ENCODE measurements around the gene RANBP10. TPM values are rescaled to one million over a fixed set of nuclear protein-coding genes. Genes with fewer than 3 reads are reported as not detected.

RANBP10 gene
- total and polyA plus RNA-seq, 2 of the 13 experiments (the other 11 are each of a cell fraction or from before 2014, with no cell fraction given) = 9.2 to 22.7 TPM

DNA sequence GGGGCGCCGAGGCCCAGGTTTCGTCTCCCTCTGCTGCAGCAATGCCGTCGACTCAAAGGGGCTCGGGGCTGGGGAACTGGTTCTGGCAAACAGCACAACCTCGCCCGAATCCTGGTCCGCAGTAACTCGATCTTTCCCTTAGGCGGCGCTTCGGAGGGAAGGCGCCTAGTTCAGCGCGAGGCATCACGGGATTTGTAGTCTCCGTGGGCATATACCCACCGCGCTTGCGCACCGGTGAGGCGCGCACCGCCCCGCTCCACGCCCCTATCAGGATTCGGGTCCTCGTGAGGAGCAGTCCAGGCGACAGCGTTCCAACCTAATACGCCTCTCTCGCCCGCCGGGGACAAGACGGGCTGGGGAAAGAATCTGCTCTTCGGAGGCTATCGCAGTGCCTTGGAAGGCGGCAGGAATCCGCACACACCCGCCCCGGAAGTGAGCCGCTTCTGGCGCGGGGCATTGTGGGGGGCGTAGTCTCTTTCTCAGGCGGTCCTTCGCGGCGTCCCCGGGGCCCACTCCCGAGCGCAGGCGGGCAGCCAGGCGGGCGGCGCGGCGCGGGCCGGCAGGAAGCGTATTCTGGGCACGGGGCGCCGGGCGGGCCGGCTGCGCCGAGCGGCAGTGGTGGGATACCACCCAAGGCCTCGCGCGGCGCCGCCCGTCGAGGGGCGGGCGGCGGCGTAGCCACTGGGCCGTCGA, 35.6 kb upstream of the RANBP10 start, which contains the start of gene THAP11 (continued):
- TF ChIP-seq, protein P1, sequence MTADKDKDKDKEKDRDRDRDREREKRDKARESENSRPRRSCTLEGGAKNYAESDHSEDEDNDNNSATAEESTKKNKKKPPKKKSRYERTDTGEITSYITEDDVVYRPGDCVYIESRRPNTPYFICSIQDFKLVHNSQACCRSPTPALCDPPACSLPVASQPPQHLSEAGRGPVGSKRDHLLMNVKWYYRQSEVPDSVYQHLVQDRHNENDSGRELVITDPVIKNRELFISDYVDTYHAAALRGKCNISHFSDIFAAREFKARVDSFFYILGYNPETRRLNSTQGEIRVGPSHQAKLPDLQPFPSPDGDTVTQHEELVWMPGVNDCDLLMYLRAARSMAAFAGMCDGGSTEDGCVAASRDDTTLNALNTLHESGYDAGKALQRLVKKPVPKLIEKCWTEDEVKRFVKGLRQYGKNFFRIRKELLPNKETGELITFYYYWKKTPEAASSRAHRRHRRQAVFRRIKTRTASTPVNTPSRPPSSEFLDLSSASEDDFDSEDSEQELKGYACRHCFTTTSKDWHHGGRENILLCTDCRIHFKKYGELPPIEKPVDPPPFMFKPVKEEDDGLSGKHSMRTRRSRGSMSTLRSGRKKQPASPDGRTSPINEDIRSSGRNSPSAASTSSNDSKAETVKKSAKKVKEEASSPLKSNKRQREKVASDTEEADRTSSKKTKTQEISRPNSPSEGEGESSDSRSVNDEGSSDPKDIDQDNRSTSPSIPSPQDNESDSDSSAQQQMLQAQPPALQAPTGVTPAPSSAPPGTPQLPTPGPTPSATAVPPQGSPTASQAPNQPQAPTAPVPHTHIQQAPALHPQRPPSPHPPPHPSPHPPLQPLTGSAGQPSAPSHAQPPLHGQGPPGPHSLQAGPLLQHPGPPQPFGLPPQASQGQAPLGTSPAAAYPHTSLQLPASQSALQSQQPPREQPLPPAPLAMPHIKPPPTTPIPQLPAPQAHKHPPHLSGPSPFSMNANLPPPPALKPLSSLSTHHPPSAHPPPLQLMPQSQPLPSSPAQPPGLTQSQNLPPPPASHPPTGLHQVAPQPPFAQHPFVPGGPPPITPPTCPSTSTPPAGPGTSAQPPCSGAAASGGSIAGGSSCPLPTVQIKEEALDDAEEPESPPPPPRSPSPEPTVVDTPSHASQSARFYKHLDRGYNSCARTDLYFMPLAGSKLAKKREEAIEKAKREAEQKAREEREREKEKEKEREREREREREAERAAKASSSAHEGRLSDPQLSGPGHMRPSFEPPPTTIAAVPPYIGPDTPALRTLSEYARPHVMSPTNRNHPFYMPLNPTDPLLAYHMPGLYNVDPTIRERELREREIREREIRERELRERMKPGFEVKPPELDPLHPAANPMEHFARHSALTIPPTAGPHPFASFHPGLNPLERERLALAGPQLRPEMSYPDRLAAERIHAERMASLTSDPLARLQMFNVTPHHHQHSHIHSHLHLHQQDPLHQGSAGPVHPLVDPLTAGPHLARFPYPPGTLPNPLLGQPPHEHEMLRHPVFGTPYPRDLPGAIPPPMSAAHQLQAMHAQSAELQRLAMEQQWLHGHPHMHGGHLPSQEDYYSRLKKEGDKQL (CRISPR knock-in tag; IDR thresholded peaks at IDR 0.05; ENCODE audit: low read depth) = no peak
- peak; percentile 12 for TF ChIP-seq ARNT2 (CRISPR knock-in tag; IDR thresholded peaks at IDR 0.05; ENCODE audit: low read depth)
- TF ChIP-seq ZBTB26 (CRISPR knock-in tag; IDR thresholded peaks at IDR 0.05; ENCODE audit: borderline replicate concordance) = peak; percentile 66; the same call in 1 of the 2 replicates
- peak; percentile 41; the same call in 1 of the 2 replicates for TF ChIP-seq ZNF350 (CRISPR knock-in tag; IDR thresholded peaks at IDR 0.05; ENCODE audit: borderline replicate concordance, low read depth)
- no peak for TF ChIP-seq ZNF569 (CRISPR knock-in tag; IDR thresholded peaks at IDR 0.05; ENCODE audit: borderline replicate concordance)
- TF ChIP-seq ZNF841 (CRISPR knock-in tag; IDR thresholded peaks at IDR 0.05; ENCODE audit: borderline replicate concordance) = no peak
- no peak; the same call in 1 of the 2 replicates for TF ChIP-seq MTF2 (CRISPR knock-in tag; IDR thresholded peaks at IDR 0.05; ENCODE audit: borderline replicate concordance)
- no peak for TF ChIP-seq ZIK1 (CRISPR knock-in tag; IDR thresholded peaks at IDR 0.05; ENCODE audit: borderline replicate concordance, low read depth)
- no peak for TF ChIP-seq ZFP37 (CRISPR knock-in tag; IDR thresholded peaks at IDR 0.05; ENCODE audit: borderline replicate concordance)
- TF ChIP-seq, protein P2, sequence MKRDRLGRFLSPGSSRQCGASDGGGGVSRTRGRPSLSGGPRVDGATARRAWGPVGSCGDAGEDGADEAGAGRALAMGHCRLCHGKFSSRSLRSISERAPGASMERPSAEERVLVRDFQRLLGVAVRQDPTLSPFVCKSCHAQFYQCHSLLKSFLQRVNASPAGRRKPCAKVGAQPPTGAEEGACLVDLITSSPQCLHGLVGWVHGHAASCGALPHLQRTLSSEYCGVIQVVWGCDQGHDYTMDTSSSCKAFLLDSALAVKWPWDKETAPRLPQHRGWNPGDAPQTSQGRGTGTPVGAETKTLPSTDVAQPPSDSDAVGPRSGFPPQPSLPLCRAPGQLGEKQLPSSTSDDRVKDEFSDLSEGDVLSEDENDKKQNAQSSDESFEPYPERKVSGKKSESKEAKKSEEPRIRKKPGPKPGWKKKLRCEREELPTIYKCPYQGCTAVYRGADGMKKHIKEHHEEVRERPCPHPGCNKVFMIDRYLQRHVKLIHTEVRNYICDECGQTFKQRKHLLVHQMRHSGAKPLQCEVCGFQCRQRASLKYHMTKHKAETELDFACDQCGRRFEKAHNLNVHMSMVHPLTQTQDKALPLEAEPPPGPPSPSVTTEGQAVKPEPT (CRISPR knock-in tag; IDR thresholded peaks at IDR 0.05; ENCODE audit: low read depth) = no peak; the same call in 1 of the 2 replicates
- no peak for TF ChIP-seq ZNF30 (CRISPR knock-in tag; IDR thresholded peaks at IDR 0.05)
- no peak for TF ChIP-seq ZNF775 (CRISPR knock-in tag; IDR thresholded peaks at IDR 0.05; ENCODE audit: borderline replicate concordance)
- no peak for TF ChIP-seq PCBP2 (optimal IDR thresholded peaks at IDR 0.05; ENCODE audit: low read depth, low read length, poor library complexity, severe bottlenecking)
- no peak for TF ChIP-seq JUNB (CRISPR knock-in tag; IDR thresholded peaks at IDR 0.05; ENCODE audit: borderline replicate concordance)
- TF ChIP-seq, protein P3, sequence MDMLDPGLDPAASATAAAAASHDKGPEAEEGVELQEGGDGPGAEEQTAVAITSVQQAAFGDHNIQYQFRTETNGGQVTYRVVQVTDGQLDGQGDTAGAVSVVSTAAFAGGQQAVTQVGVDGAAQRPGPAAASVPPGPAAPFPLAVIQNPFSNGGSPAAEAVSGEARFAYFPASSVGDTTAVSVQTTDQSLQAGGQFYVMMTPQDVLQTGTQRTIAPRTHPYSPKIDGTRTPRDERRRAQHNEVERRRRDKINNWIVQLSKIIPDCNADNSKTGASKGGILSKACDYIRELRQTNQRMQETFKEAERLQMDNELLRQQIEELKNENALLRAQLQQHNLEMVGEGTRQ (IDR thresholded peaks at IDR 0.05; ENCODE audit: low read depth, low read length) = no peak
- TF ChIP-seq, protein P3 (CRISPR knock-in tag; IDR thresholded peaks at IDR 0.05; ENCODE audit: borderline replicate concordance) = no peak
- TF ChIP-seq KAT8 (CRISPR knock-in tag; IDR thresholded peaks at IDR 0.05) = peak; percentile 86

All from HepG2 (cell line).